ENCODE data around the gene ZCCHC24.

Gene ZCCHC24

DNA sequence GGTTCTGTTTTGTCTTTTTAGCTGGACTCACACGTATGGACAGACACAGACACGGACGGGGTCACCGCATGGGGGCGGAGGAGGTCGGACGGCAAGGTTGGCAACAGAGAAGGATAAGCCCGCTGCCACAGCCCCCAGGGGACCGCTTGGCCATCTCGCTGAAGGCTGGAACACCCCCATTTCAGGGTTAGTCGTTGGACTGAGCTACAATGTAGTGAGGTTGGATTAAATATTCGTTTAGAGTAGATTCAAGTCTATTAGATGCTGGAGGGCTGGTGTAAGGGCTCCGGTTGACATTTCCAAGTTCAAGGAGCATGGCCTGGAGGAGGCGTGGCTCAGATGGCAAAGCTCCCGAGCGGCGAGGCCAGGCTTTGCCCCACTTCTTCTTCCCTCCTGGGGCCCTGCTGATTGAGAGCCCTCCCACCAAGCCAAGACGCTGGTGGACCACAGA is 62.9 kb downstream of the ZCCHC24 start:
- no peak for DNase-seq (ENCODE audit: low read depth)

DNA sequence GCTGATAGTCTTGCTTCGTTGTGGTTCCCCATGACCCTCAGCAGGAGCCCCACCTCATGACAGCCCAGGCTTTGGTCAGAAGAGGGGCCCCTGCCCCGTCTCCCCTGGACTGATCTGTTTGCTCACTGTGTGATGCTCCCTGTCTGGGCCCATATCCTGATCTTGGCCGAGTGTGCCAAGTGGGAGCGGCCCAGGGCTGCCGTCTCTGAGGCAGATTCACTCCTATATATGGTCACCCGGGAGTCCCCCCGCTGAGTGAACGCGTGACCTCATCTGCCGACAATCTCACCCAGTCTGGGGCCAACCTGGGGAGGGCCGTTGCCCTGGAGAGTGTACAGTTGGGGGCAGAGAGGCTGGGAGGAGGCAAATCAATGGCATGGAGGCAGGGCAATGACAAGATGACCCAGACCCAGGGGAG is 63.6 kb downstream of the ZCCHC24 start:
- DNase-seq (ENCODE audit: low read depth), result no peak

DNA sequence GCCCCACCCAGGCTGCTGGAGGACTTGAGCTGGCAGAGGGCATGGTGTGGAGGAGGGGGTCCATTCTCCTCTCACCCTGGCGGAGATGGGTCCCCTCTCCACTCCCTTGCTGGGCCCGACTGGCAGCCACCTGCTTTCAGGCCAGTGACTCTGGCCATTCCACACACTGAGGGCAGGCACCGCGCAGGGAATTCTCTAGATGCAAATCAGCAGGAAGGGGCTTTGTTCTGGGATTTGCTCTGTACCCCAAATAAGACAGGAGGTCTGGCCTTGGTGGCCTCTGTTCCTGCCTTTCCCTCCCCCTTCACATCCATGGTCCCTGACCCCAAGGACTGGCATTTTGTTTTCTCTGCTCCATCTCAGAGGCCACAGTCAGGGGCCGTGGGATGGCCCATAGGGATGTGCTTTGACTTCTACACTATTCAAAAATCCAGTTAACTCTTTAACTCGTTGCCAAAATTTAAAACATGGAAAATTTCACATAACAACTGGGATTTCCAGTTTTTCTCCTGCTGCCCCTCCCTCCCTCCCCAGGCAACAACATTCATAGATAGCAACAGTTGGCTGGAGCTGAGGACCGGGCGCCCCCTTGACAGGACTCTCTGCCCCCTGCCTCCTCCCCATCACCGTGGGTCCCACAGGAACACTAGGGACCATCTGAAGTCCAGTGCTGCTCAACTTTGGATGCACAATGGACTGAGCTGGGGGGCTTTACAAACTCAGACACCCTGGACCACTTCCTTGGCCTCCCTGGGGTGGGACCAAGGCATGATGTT is 64.3 kb downstream of the ZCCHC24 start:
- DNase-seq (ENCODE audit: low read depth), result no peak

- DNase-seq (ENCODE audit: low read depth), result no peak
Measured at GRCh38 chr10:79380125-79380945, 65.1 kb downstream of the ZCCHC24 start.

GRCh38 chr10:79379512-79380124 is 65.8 kb downstream of the ZCCHC24 start:
- DNase-seq (ENCODE audit: low read depth), result no peak

DNA sequence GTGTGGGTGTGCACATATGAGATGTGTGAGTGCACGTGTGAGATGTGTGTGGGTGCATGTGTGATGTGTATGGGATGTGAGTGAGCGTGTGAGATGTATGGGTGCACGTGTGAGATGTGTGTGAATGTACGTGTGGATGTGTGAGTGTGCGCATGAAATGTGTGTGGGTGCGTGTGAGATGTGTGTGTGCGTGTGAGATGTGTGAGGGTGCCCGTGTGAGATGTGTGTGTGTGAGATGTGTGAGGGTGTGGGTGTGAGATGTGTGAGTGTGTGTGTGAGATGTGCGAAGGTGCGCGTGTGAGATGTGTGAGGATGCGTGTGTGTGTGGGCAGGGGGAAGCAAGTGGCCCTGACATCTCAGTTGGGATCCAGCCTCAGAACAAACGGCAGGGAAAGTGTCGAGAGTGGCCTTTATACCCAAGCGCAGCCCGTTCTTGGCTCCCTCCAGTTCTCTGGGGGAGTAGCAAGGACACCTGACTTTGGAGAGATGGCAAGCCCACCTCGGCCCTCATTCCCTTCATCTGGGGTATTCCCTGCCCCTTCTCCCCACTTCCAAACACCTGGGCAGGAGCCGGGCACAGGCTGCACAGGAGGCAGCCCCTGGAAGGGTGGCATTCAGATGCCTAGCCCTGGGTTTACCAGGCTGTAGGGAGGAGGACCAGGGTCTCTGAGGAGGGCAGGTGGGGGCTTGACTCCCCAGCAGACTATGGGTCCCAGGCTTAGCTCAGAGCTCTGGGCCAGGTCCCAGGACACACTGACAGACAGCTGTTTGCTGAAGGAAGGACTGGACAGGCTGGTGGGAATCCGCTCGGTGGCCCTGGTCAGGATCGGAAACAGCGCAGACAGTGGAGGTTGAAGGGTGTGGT is 66.5 kb downstream of the ZCCHC24 start:
- DNase-seq (ENCODE audit: low read depth), result no peak

GRCh38 chr10:79378383-79378646 is 67.1 kb downstream of the ZCCHC24 start:
- DNase-seq (ENCODE audit: low read depth), result no peak

GRCh38 chr10:79377557-79378382 is 67.7 kb downstream of the ZCCHC24 start:
- DNase-seq (ENCODE audit: low read depth), result no peak

DNA sequence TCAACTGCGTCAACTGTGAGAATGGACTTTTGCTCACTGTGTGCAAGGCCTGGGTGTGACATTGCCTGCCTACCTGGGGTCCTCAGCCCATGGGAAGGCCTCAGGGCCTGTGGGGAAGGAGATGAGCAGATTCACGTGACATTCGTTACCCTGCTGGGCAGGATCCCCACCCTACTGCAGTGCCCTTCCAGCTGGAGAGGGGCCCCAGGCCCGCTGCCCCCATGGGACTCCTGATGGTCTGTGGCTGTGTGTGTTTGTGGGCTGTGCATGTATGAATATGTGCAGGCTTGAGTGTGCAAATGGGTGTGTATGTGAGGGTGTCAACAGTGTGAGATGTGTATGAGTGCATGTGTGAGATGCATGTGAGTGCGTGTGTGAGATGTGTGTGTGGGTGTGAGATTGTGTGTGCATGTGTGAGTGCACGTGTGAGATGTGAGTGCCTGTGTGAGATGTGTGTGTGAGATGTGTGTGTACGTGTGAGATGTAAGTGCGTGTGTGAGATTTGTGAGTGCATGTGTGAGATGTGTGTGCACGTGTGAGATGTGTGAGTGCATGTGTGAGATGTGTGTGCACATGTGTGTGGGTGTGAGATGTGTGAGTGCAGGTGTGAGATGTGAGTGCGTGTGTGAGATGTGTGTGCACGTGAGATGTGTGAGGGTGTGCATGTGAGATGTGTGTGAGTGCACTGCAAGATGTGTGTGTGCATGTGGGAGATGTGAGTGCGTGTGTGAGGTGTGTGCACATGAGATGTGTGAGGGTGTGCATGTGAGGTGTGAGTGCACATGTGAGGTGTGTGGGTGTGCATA is 68.5 kb downstream of the ZCCHC24 start:
- no peak for DNase-seq (ENCODE audit: low read depth)

GRCh38 chr10:79376078-79376628 is 69.3 kb downstream of the ZCCHC24 start:
- DNase-seq (ENCODE audit: low read depth), result no peak

GRCh38 chr10:79375321-79376077 is 69.9 kb downstream of the ZCCHC24 start:
- DNase-seq (ENCODE audit: low read depth), result no peak

- DNase-seq (ENCODE audit: low read depth), result peak; percentile 69
Measured at GRCh38 chr10:79374312-79375191, 70.9 kb downstream of the ZCCHC24 start.

DNA sequence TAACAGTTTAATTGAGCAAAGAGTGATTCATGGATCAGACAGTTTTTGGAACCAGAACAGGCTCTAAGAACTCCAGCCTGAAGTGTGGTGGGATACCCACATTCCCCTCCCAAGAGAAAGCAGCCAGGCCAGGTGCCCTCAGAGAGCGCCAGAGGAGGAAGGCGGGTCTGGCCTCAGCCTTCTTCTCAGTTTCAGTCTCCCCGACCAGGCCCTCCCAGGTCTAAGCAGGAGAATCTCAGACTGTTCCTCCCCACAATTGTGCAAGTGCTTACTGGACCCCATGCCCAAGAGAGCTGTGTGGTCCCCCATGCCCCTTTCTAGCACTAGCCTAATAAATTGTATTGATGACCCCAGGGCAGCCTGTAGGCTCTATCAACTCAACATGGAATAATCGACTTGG is 72.6 kb downstream of the ZCCHC24 start:
- no peak for DNase-seq (ENCODE audit: low read depth)

DNA sequence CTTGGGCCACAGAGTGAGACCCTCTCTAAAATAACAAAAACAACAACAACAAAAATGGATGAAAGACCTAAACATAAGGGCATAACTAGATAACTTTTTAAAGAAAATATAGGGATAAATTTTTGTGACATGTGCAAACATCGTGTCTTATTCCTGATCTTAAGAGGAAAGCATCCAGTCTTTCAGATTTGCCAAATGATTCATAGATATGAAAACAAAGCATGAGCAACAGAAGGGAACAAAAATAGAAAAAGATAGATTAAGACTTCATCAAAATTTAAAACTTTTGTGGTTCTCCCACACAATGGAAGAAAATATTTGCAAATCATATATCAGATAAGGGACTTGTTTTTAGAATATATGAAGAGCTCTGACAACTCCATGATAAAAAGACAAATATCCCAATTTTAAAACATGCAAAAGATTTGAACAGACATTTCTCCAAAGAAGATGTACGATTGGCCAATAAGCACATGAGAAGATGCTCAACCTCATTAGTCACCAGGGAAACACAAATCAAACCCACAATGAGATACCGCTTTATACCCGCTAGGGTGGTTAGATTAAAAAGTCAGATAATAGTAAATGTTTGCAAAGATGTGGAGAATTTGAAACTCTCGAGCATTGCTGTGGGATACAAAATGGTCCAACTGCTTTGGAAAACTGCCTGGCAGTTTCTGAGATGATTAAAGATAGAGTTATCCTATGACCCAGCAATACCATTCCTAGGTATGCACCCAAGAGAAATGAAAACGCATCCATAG is 77.8 kb downstream of the ZCCHC24 start:
- DNase-seq (ENCODE audit: low read depth), result no peak

- DNase-seq (ENCODE audit: low read depth), result no peak
Measured at GRCh38 chr10:79361726-79362397, 83.6 kb downstream of the ZCCHC24 start.

- DNase-seq (ENCODE audit: low read depth), result no peak
Measured at GRCh38 chr10:79360499-79361342, 84.7 kb downstream of the ZCCHC24 start.

Data from stimulated activated CD8-positive, alpha-beta memory T cell treated with anti-CD3 and anti-CD28 coated beads, Interleukin-12 subunit alpha, Interleukin-12 subunit beta, amount 100 ng/mL, for 1 hour (primary cell).